Measurements from ENCODE around the gene SH3BP5.

SH3BP5 gene

GRCh38 chr3:15333099-15333955 is 941 bp upstream of the SH3BP5 start:
- no peaks in the 10 kb centered on the region for H3K27me3 ChIP-seq (ENCODE audit: control insufficient read depth in 1 of 2, insufficient read depth in 1 of 2, low read length in 2 of 2)
- no peak overlapping the region for H2AK5ac ChIP-seq (ENCODE audit: low read length, severe bottlenecking)
- peak overlapping the region in 1 of 2 experiments; percentile 9 for H3K14ac ChIP-seq (ENCODE audit: low read length in 2 of 2)
- no peak overlapping the region for H3K27ac ChIP-seq (ENCODE audit: low read length, poor library complexity, severe bottlenecking)
- peak overlapping the region in 1 of 2 experiments; percentile 96 for H3K4me3 ChIP-seq (ENCODE audit: insufficient read depth in 1 of 2, low read depth in 1 of 2, low read length in 2 of 2)
- no peak overlapping the region for H2BK120ac ChIP-seq (ENCODE audit: low read depth, low read length)
- H2AFZ ChIP-seq (ENCODE audit: low read depth, low read length): peak overlapping the region; percentile 91
- H2BK15ac ChIP-seq (ENCODE audit: low read depth, poor library complexity, severe bottlenecking): no peak overlapping the region
- peaks cover 7% of the 10 kb centered on the region for H3K79me1 ChIP-seq (replicated peaks; ENCODE audit: low read length, poor library complexity, severe bottlenecking)
- no peaks in the 10 kb centered on the region for H3K9me3 ChIP-seq (ENCODE audit: control insufficient read depth, low read length)
- peak overlapping the region; percentile 97 for H3K9ac ChIP-seq (ENCODE audit: low read length)
- H4K91ac ChIP-seq (ENCODE audit: low read length): peak overlapping the region; percentile 43
- no peak overlapping the region for H2BK5ac ChIP-seq (ENCODE audit: low read depth, low read length, poor library complexity, severe bottlenecking)
- WGBS: 97% methylated on average over 10 of the region's 10 CpGs
- no peak overlapping the region for H3K23ac ChIP-seq (ENCODE audit: low read length in 2 of 2)
- no peak for DNase-seq
- H3K18ac ChIP-seq (ENCODE audit: low read depth in 1 of 2, low read length in 2 of 2): peak overlapping the region in 1 of 2 experiments; percentile 70
- H2BK12ac ChIP-seq (ENCODE audit: low read length in 2 of 2): peak overlapping the region; percentile 72 to 75
- H3K36me3 ChIP-seq (ENCODE audit: control insufficient read depth in 1 of 2, insufficient read depth in 2 of 2, low read depth in 1 of 2, low read length in 2 of 2): peaks cover 0 to 14% of the 10 kb centered on the region in 2 experiments
- no peak overlapping the region for H3K4ac ChIP-seq (ENCODE audit: low read depth in 1 of 2, low read length in 2 of 2)
- peaks cover 13% of the 10 kb centered on the region for H3K4me1 ChIP-seq (ENCODE audit: control insufficient read depth, insufficient read depth, low read depth, low read length)
- peak overlapping the region; percentile 99 for H4K8ac ChIP-seq (ENCODE audit: low read length)
- peak overlapping the region; percentile 100 for H3K4me2 ChIP-seq (ENCODE audit: low read length, poor library complexity, severe bottlenecking)

- Histone ChIP-seq H3K27ac (ENCODE audit: low read length, poor library complexity, severe bottlenecking) (no peak overlapping the region), H3K14ac (ENCODE audit: low read length in 2 of 2) (peak overlapping the region in 1 of 2 experiments; percentile 98), H3K36me3 (ENCODE audit: control insufficient read depth in 1 of 2, insufficient read depth in 2 of 2, low read depth in 1 of 2, low read length in 2 of 2) (peaks cover 0 to 26% of the 10 kb centered on the region in 2 experiments), H2AFZ (ENCODE audit: low read depth, low read length) (peak overlapping the region; percentile 83), H3K4me3 (ENCODE audit: insufficient read depth in 1 of 2, low read depth in 1 of 2, low read length in 2 of 2) (peak overlapping the region; percentile 92 to 96), H3K9ac (ENCODE audit: low read length) (peak overlapping the region; percentile 97), H4K8ac (ENCODE audit: low read length) (peak overlapping the region; percentile 69), H2BK15ac (ENCODE audit: low read depth, poor library complexity, severe bottlenecking) (peak overlapping the region; percentile 85), H2BK5ac (ENCODE audit: low read depth, low read length, poor library complexity, severe bottlenecking) (no peak overlapping the region), H3K23ac (ENCODE audit: low read length in 2 of 2) (peak overlapping the region; percentile 16 to 62), H2BK120ac (ENCODE audit: low read depth, low read length) (no peak overlapping the region), H3K9me3 (ENCODE audit: control insufficient read depth, low read length) (no peaks in the 10 kb centered on the region), H2BK12ac (ENCODE audit: low read length in 2 of 2) (peak overlapping the region in 1 of 2 experiments; percentile 89), H2AK5ac (ENCODE audit: low read length, severe bottlenecking) (no peak overlapping the region), H3K4me2 (ENCODE audit: low read length, poor library complexity, severe bottlenecking) (peak overlapping the region; percentile 100), H3K27me3 (ENCODE audit: control insufficient read depth in 1 of 2, insufficient read depth in 1 of 2, low read length in 2 of 2) (no peaks in the 10 kb centered on the region), H3K4me1 (ENCODE audit: control insufficient read depth, insufficient read depth, low read depth, low read length) (peaks cover 13% of the 10 kb centered on the region), H4K91ac (ENCODE audit: low read length) (no peak overlapping the region), H3K4ac (ENCODE audit: low read depth in 1 of 2, low read length in 2 of 2) (peak overlapping the region; percentile 63 to 86), H3K18ac (ENCODE audit: low read depth in 1 of 2, low read length in 2 of 2) (peak overlapping the region; percentile 84 to 86), H3K79me1 (replicated peaks; ENCODE audit: low read length, poor library complexity, severe bottlenecking) (peaks cover 7% of the 10 kb centered on the region)
- under 1% methylated on average over 63 of the region's 71 CpGs for WGBS
- peak; percentile 42 for DNase-seq
Observed at GRCh38 chr3:15331606-15332404, 581 bp downstream of the SH3BP5 start.

GRCh38 chr3:15331072-15331605 is 1.2 kb downstream of the SH3BP5 start:
- no peak for DNase-seq
- Histone ChIP-seq H3K27ac (ENCODE audit: low read length, poor library complexity, severe bottlenecking) (no peak overlapping the region), H2BK12ac (ENCODE audit: low read length in 2 of 2) (no peak overlapping the region), H3K4ac (ENCODE audit: low read depth in 1 of 2, low read length in 2 of 2) (no peak overlapping the region), H2BK15ac (ENCODE audit: low read depth, poor library complexity, severe bottlenecking) (no peak overlapping the region), H3K4me3 (ENCODE audit: insufficient read depth in 1 of 2, low read depth in 1 of 2, low read length in 2 of 2) (peak overlapping the region; percentile 92 to 96), H4K8ac (ENCODE audit: low read length) (no peak overlapping the region), H2BK5ac (ENCODE audit: low read depth, low read length, poor library complexity, severe bottlenecking) (no peak overlapping the region), H3K27me3 (ENCODE audit: control insufficient read depth in 1 of 2, insufficient read depth in 1 of 2, low read length in 2 of 2) (no peaks in the 10 kb centered on the region), H2AFZ (ENCODE audit: low read depth, low read length) (no peak overlapping the region), H2AK5ac (ENCODE audit: low read length, severe bottlenecking) (no peak overlapping the region), H3K14ac (ENCODE audit: low read length in 2 of 2) (no peak overlapping the region), H3K79me1 (replicated peaks; ENCODE audit: low read length, poor library complexity, severe bottlenecking) (peaks cover 7% of the 10 kb centered on the region), H2BK120ac (ENCODE audit: low read depth, low read length) (no peak overlapping the region), H3K4me1 (ENCODE audit: control insufficient read depth, insufficient read depth, low read depth, low read length) (peaks cover 13% of the 10 kb centered on the region), H3K9ac (ENCODE audit: low read length) (peak overlapping the region; percentile 97), H3K36me3 (ENCODE audit: control insufficient read depth in 1 of 2, insufficient read depth in 2 of 2, low read depth in 1 of 2, low read length in 2 of 2) (peaks cover 0 to 33% of the 10 kb centered on the region in 2 experiments), H3K23ac (ENCODE audit: low read length in 2 of 2) (no peak overlapping the region), H3K9me3 (ENCODE audit: control insufficient read depth, low read length) (no peaks in the 10 kb centered on the region), H4K91ac (ENCODE audit: low read length) (no peak overlapping the region), H3K18ac (ENCODE audit: low read depth in 1 of 2, low read length in 2 of 2) (peak overlapping the region in 1 of 2 experiments; percentile 38), H3K4me2 (ENCODE audit: low read length, poor library complexity, severe bottlenecking) (peak overlapping the region; percentile 100)
- 20% methylated on average over 6 of the region's 6 CpGs for WGBS

Measured in mesenchymal stem cell (in vitro differentiated cells and primary cell).